ENCODE data around the gene RXRB.

The RXRB gene

DNA sequence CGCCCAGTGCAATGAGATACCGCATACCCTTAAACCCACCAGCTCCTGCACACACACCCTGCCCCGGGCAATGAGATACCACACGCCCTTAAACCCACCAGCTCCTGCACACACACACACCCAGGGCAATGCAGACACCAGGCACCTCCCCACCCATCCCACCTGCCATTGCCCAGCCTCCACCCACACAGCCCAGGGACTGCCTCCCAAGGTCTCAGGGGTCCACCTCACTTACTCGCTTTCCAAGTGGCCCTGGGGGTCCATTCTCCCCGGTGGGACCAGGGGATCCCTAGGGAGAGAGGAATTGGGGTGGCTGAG is 32.2 kb downstream of the RXRB start:
- Histone ChIP-seq H2AFZ (ENCODE audit: low read length, unreplicated experiment) (no peak overlapping the region), H3K79me2 (ENCODE audit: control insufficient read depth, insufficient read depth, low read length, unreplicated experiment) (no peaks in the 10 kb centered on the region), H3K36me3 (ENCODE audit: insufficient read depth, low read length) (no peaks in the 10 kb centered on the region), H3K4me3 (ENCODE audit: low read depth, low read length) (no peak overlapping the region), H3K4me1 (ENCODE audit: control insufficient read depth, insufficient read depth, low read length, unreplicated experiment) (peaks cover 3% of the 10 kb centered on the region), H3K27ac (ENCODE audit: low read depth, low read length) (no peak overlapping the region), H3K27me3 (ENCODE audit: insufficient read depth, low read length) (no peaks in the 10 kb centered on the region)

DNA sequence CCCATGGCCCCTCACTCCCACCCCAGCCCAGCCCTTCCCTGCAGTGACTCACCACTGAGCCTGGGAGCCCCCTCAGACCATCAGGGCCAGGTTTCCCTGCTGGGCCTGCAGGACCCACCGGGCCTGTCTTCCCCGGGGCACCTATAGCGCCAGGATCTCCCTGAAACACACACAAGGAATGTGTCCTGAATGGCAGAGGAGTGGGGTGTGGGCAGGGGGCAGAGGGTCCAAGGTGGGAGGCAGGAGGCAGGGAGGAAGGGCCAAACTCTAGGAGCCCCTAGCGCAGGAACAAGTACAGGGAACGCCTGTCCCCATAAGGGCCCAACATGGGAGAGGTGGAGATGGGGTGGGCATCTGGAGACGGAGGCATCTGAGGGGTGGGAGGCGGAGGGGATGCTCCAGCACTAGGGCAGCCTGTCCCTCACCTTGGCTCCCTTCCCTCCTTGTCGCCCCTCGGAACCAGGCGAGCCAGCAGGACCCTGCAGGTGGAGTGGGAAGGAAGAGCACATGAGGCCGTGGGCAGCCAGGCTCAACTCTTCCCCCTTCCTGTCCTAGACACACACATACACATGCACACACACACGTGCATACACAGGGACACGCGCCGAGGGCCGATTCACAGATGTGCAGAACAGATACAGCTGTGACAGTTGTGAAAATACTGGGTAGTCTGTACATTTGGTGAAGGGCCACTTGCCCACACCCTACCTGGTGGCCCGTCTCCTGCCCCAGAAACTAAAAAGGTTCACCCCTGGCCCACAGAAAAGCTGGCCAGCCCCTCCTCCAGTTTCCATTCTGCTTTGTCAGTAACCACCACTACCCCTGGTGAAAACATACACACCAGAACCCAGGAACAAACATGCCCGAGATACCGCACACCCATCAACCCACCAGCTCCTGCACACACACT is 32.8 kb downstream of the RXRB start:
- H3K4me1 ChIP-seq (ENCODE audit: control insufficient read depth, insufficient read depth, low read length, unreplicated experiment): peaks cover 3% of the 10 kb centered on the region
- H3K4me3 ChIP-seq (ENCODE audit: low read depth, low read length): no peak overlapping the region
- no peaks in the 10 kb centered on the region for H3K27me3 ChIP-seq (ENCODE audit: insufficient read depth, low read length)
- no peaks in the 10 kb centered on the region for H3K36me3 ChIP-seq (ENCODE audit: insufficient read depth, low read length)
- no peaks in the 10 kb centered on the region for H3K79me2 ChIP-seq (ENCODE audit: control insufficient read depth, insufficient read depth, low read length, unreplicated experiment)
- H2AFZ ChIP-seq (ENCODE audit: low read length, unreplicated experiment): no peak overlapping the region
- H3K27ac ChIP-seq (ENCODE audit: low read depth, low read length): no peak overlapping the region

- Histone ChIP-seq H2AFZ (ENCODE audit: low read length, unreplicated experiment) (no peak overlapping the region), H3K27me3 (ENCODE audit: insufficient read depth, low read length) (no peaks in the 10 kb centered on the region), H3K4me3 (ENCODE audit: low read depth, low read length) (no peak overlapping the region), H3K27ac (ENCODE audit: low read depth, low read length) (no peak overlapping the region), H3K4me1 (ENCODE audit: control insufficient read depth, insufficient read depth, low read length, unreplicated experiment) (peaks cover 10% of the 10 kb centered on the region), H3K79me2 (ENCODE audit: control insufficient read depth, insufficient read depth, low read length, unreplicated experiment) (no peaks in the 10 kb centered on the region), H3K36me3 (ENCODE audit: insufficient read depth, low read length) (no peaks in the 10 kb centered on the region)
Measured at GRCh38 chr6:33166811-33167210, 33.7 kb downstream of the RXRB start.

DNA sequence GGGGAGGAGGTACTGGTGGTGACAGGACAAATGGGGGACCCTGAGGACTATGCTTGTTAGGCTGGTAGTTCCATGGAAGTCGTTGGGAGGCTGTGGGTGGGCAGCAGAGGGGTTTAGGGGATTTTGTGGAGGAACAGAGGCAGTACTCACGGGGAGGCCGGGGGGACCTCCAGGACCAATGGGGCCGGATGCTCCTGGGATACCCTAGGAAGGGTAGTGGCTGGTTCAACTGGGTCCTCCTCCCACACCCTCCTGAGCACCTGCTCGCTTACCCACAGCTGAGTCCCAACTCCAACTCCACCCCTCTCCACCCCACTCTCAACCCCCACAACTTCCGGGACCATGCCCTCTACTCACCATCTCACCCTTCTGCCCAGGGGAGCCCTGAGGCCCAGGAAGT is 34.1 kb downstream of the RXRB start:
- Histone ChIP-seq H3K36me3 (ENCODE audit: insufficient read depth, low read length) (no peaks in the 10 kb centered on the region), H3K27me3 (ENCODE audit: insufficient read depth, low read length) (no peaks in the 10 kb centered on the region), H2AFZ (ENCODE audit: low read length, unreplicated experiment) (no peak overlapping the region), H3K4me3 (ENCODE audit: low read depth, low read length) (no peak overlapping the region), H3K79me2 (ENCODE audit: control insufficient read depth, insufficient read depth, low read length, unreplicated experiment) (no peaks in the 10 kb centered on the region), H3K4me1 (ENCODE audit: control insufficient read depth, insufficient read depth, low read length, unreplicated experiment) (peaks cover 10% of the 10 kb centered on the region), H3K27ac (ENCODE audit: low read depth, low read length) (no peak overlapping the region)

- Histone ChIP-seq H3K27me3 (ENCODE audit: insufficient read depth, low read length) (no peaks in the 10 kb centered on the region), H3K79me2 (ENCODE audit: control insufficient read depth, insufficient read depth, low read length, unreplicated experiment) (no peaks in the 10 kb centered on the region), H3K4me1 (ENCODE audit: control insufficient read depth, insufficient read depth, low read length, unreplicated experiment) (peaks cover 14% of the 10 kb centered on the region), H2AFZ (ENCODE audit: low read length, unreplicated experiment) (no peak overlapping the region), H3K27ac (ENCODE audit: low read depth, low read length) (no peak overlapping the region), H3K4me3 (ENCODE audit: low read depth, low read length) (no peak overlapping the region), H3K36me3 (ENCODE audit: insufficient read depth, low read length) (no peaks in the 10 kb centered on the region)
Measured at GRCh38 chr6:33165581-33166258, 34.7 kb downstream of the RXRB start.

DNA sequence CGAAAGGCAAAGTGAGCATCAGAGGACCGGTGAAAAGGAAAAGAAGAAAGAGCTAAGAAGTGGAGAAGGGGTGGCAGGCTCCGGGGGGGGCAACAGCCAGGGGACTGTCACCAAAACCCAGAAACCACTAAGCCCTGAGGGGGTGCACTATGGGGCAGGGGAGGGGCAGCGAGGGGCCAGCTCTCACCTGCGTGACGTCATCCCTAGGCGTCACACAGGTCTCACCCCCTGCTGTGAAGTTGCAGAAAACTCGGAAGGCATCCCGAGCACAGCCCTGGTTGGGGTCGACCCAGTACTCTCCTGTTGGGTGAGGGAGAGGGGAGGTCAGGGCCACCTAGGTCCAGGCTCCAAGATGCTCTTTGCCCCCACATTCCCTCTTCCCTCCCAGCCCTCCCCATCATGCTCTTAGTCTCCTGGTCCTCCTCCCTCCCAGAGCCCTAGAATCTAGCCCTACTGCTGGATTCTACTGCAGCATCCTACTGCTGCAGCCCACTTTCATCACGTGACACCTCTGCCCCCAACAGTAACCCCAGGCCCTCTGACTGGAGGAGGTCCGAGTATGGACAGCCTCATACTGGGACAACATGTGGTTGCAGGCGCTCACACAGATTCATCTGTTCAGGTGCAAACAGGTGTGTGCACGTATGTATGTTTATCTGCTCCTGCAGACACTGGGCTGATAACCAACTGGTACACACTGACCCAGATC is 35.6 kb downstream of the RXRB start:
- Histone ChIP-seq H3K36me3 (ENCODE audit: insufficient read depth, low read length) (no peaks in the 10 kb centered on the region), H3K4me3 (ENCODE audit: low read depth, low read length) (no peak overlapping the region), H3K27ac (ENCODE audit: low read depth, low read length) (no peak overlapping the region), H3K27me3 (ENCODE audit: insufficient read depth, low read length) (no peaks in the 10 kb centered on the region), H3K4me1 (ENCODE audit: control insufficient read depth, insufficient read depth, low read length, unreplicated experiment) (peaks cover 16% of the 10 kb centered on the region), H3K79me2 (ENCODE audit: control insufficient read depth, insufficient read depth, low read length, unreplicated experiment) (no peaks in the 10 kb centered on the region), H2AFZ (ENCODE audit: low read length, unreplicated experiment) (no peak overlapping the region)

GRCh38 chr6:33164176-33164575 is 36.3 kb downstream of the RXRB start:
- Histone ChIP-seq H2AFZ (ENCODE audit: low read length, unreplicated experiment) (no peak overlapping the region), H3K79me2 (ENCODE audit: control insufficient read depth, insufficient read depth, low read length, unreplicated experiment) (no peaks in the 10 kb centered on the region), H3K27ac (ENCODE audit: low read depth, low read length) (no peak overlapping the region), H3K4me1 (ENCODE audit: control insufficient read depth, insufficient read depth, low read length, unreplicated experiment) (peaks cover 16% of the 10 kb centered on the region), H3K27me3 (ENCODE audit: insufficient read depth, low read length) (no peaks in the 10 kb centered on the region), H3K36me3 (ENCODE audit: insufficient read depth, low read length) (no peaks in the 10 kb centered on the region), H3K4me3 (ENCODE audit: low read depth, low read length) (no peak overlapping the region)

GRCh38 chr6:33163540-33163939 is 36.9 kb downstream of the RXRB start:
- Histone ChIP-seq H3K79me2 (ENCODE audit: control insufficient read depth, insufficient read depth, low read length, unreplicated experiment) (no peaks in the 10 kb centered on the region), H3K4me3 (ENCODE audit: low read depth, low read length) (no peak overlapping the region), H3K27me3 (ENCODE audit: insufficient read depth, low read length) (no peaks in the 10 kb centered on the region), H3K4me1 (ENCODE audit: control insufficient read depth, insufficient read depth, low read length, unreplicated experiment) (peaks cover 16% of the 10 kb centered on the region), H3K27ac (ENCODE audit: low read depth, low read length) (no peak overlapping the region), H3K36me3 (ENCODE audit: insufficient read depth, low read length) (no peaks in the 10 kb centered on the region), H2AFZ (ENCODE audit: low read length, unreplicated experiment) (no peak overlapping the region)

GRCh38 chr6:33161354-33162331 is 38.8 kb downstream of the RXRB start:
- Histone ChIP-seq H3K4me3 (ENCODE audit: low read depth, low read length) (peak overlapping the region; percentile 77), H3K4me1 (ENCODE audit: control insufficient read depth, insufficient read depth, low read length, unreplicated experiment) (peaks cover 16% of the 10 kb centered on the region), H3K27ac (ENCODE audit: low read depth, low read length) (peak overlapping the region; percentile 66), H3K36me3 (ENCODE audit: insufficient read depth, low read length) (no peaks in the 10 kb centered on the region), H3K79me2 (ENCODE audit: control insufficient read depth, insufficient read depth, low read length, unreplicated experiment) (no peaks in the 10 kb centered on the region), H3K27me3 (ENCODE audit: insufficient read depth, low read length) (no peaks in the 10 kb centered on the region), H2AFZ (ENCODE audit: low read length, unreplicated experiment) (peak overlapping the region; percentile 26)
